Umbilical cord (tissue), 2 donors: ENCODE data around the gene GOLGA6L6. TPM values are rescaled to one million over a fixed set of nuclear protein-coding genes. Genes with fewer than 3 reads are reported as not detected.
"Not testable (repeated sequence)": the region's sequence is repeated elsewhere in the genome, so short reads cannot be mapped to it uniquely, and the experiment has no call there.

ENCODE experiments used
- DNase-seq: peaks from one replicate; pipeline ENCODE4 v3.0.0-alpha.2; 2015; ENCODE audit warnings: low spot score
- total RNA-seq: library from RNA; depleted of rRNA; stranded (reverse); fragments of >200 nt; gene quantifications from one replicate; pipeline ENCODE4 v1.2.3, GENCODE V29; 2014; ENCODE audit warnings: low replicate concordance; ENCODE audit not compliant: insufficient read depth

Gene GOLGA6L6, protein sequence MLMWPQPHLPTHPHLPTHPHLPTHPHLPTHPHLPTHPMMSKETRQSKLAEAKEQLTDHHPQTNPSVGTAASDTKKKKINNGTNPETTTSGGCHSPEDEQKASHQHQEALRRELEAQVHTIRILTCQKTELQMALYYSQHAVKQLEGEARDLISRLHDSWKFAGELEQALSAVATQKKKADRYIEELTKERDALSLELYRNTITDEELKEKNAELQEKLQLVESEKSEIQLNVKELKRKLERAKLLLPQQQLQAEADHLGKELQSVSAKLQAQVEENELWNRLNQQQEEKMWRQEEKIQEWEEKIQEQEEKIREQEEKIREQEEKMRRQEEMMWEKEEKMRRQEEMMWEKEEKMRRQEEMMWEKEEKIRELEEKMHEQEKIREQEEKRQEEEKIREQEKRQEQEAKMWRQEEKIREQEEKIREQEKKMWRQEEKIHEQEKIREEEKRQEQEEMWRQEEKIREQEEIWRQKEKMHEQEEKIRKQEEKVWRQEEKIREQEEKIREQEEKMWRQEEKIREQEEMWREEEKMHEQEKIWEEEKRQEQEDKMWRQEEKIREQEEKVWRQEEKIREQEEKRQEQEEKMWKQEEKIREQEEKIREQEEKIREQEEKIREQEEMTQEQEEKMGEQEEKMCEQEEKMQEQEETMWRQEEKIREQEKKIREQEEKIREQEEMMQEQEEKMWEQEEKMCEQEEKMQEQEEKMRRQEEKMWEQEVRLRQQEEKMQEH
- total RNA-seq, result not detected

DNA sequence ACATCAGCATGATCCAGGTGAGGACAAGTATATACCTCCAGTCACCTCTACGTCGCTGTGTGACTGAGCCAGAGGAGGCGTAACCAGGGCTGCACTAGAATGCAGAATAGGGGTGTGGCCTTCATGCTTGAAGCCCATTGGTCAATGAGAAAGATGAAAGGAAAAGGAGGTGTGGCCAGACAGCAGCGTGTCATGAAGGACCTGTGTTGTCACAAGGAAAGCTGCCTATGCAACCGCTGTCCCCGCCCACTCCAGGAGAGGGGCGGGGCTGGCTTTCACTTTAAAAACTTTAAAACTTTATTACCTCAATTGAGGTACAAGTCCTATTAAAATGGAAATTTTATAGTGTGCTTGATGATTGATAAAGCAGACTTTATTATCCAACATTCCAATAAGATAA, at the start of gene GOLGA6L6:
Gene GOLGA6L6 (minus strand): TSS at position 101 of the 400 bp plus-strand sequence. CDS start 91 bp downstream, at position 10.
- DNase-seq, result not testable (repeated sequence)

DNA sequence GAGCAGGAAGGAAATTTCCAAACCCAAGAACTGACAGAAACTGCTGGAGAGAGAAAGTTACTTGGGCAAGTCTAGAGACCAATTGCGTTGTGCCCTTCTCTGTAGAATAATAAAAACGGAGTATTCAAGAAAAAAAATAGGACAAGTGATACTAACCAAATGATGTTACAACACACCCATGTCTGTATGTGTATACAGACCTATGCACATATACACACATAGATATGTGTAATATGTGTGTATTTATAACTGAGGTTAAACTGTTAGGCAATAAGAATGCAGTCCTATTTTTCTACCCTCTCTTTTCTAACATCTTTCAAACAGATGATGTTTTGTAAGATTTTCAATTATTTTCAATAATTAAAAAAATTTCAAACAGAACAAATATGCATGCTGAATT, 48.5 kb upstream of the GOLGA6L6 start:
- not testable (repeated sequence) for DNase-seq

DNA sequence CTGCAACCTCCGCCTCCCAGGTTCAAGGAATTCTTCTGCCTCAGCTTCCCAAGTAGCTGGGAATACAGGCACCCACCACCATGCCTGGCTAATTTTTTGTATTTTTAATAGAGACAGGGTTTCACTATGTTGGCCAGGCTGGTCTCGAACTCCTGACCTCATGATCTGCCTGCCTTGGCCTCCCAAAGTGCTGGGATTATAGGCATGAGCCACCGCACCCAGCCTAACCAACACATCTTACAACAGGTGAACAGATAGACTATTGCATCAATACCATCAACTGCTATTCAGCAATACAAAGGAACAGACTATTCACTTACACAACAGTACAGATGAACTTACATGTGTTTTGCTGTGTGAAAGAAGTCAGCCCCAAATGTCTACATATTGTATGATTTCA, 45.2 kb upstream of the GOLGA6L6 start:
- DNase-seq, result not testable (repeated sequence)

DNA sequence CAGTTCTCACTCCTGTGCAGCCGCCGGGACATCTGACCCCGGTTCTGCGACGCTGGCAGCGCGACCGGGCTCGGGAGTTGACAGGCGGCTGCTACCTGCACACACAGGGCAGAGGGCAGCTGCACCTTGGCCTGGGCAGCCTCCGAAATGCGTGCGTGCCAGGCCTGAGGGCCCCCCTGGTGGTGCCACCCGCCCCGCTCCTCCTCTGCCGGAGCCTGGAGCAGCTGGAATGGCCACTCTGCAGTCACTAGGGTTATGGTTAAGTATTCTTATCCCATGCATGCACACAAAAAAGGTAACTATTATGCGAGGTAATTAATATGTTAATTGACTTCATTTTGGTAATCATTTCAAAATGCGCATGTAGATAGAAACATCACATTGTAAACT, 41.1 kb upstream of the GOLGA6L6 start:
- not testable (repeated sequence) for DNase-seq

DNA sequence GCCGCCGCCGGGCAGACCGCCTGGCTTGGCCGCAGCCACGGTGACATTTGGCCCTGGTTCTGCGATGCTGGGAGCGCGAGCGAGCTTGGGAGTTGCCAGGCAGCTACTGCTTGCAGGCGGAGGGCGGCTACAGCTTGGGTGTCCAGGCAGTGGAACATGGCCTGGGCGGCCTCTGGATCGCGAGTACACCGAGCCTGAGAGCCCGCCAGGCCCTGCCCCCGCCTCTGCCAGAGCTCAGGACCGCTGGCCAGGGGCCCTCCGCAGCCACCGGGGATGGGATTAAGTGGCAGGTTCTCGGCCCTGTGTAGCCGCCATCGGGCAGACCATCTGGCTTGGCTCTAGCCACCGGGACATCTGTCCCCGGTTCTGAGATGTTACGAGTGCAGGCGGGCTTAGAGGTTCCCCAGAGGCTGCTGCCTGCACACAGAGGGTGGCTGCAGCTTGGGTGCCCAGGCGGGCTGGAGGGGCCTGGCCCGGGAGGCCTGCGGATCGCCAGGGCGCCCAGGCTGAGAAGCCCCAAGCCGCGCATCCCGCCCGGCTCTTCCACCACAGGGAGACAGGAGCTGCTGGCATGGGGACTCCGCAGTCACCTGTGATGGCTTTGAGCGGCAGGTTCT, 40.6 kb upstream of the GOLGA6L6 start:
- not testable (repeated sequence) for DNase-seq

DNA sequence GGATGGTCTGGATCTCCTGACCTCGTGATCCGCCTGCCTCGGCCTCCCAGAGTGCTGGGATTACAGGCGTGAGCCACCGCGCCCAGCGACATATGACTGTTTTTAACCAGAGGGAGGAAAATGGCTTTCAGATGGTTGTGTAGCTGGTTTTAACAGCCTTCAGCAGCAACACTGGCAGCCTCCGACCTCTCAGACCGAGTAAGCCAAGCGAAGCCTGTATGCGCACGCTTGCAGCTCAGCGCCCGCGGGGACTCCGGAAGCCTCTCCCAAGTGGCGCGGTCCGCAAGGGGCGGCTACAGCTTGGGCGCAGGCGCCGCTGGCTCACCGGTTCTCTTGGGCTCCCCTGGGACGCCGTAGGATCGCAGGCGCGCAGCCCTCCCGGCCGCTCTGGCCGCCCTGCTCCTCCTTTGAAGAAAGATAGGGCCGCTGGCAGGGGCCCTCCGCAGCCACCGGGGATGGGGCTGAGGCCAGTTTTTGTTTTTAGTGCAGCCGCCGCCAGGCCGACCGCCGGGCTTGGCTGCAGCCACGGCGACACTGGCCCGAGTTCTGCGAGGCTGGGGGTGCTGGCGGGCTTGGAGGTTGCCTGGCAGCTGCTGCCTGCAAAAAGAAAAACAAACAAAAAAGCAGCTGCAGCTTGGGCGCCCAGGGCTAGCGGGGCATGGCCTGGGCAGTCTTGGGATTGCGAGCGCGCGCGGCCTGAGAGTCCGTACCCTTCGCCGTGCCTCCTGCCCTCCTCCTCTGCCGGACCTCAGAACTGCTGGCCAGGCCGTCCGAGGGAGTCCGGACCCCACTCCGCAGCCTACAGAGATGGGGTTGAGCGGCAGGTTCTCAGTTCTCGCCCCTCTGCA, 39.9 kb upstream of the GOLGA6L6 start:
- DNase-seq, result not testable (repeated sequence)

DNA sequence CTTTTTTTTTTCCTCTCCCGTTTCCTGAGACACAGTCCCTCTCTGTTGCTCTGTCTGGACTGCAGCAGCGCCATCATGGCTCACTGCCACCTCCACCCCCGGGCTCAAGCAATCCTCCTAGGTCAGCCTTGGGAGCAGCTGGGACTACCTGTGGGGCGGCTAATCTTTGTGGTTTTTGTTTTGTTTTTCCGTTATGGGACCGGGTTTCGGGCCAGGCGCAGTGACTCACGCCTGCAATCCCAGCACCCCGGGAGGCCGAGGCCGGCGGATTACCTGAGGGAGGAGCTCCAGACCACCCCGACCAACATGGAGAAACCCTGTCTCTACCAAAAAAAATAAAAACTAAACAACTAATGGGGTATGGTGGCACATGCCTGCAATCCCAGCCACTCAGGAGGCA, 38.1 kb upstream of the GOLGA6L6 start:
- not testable (repeated sequence) for DNase-seq

DNA sequence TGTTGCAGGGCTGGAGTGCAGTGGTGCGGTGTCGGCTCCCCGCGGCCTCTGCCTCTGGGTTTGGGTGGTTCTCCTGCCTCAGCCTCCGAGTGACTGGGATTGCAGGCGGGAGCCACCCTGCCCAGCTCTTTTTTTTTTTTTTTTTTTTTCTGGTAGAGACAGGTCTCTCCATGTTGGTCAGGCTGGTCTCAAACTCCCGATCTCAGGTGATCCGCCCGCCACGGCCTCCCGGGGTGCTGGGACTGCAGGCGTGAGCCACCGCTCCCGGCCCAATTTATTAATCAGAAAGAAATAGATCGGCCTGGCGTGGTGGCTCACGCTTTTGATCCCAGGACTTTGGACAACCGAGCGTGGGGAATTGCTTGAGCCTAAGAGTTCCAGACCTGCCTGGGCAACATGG, 9.7 kb upstream of the GOLGA6L6 start:
- not testable (repeated sequence) for DNase-seq

DNA sequence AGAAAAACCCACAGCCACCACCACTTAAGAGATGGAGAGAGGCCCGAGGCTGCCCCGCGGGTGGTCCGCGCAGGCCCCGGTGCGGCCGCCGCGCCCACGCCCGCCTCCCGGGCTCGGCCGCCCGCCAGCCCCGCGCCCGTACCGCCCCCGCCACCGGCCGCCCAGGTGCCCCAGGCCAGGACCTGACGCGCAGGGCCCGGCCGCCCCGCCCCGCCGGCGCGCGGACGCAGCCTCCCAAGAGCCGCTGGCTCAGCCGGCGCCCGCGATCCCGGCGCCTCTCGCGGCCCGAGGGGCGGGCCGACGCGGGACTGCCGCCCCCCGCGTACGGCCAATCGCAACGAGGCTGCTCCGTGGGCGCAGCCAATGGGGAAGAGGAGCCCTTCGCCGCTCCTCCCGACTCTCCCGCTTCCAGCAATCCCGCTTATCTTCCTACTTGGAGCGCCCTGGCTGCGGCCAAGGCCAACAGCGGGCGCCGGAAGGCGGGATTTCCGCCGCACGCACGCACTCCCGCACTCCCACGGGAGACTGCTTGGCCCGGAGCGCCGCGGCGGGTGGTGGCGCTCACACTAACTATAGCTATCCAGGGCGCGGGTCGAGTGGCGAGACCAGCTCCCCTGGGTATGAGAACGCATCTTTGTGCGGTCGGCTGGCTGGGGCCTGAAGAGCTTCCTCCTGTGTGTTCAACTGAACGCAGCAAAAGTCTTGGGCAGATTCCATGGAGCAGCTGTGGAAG, 35.5 kb downstream of the GOLGA6L6 start:
- DNase-seq, result not testable (repeated sequence)

DNA sequence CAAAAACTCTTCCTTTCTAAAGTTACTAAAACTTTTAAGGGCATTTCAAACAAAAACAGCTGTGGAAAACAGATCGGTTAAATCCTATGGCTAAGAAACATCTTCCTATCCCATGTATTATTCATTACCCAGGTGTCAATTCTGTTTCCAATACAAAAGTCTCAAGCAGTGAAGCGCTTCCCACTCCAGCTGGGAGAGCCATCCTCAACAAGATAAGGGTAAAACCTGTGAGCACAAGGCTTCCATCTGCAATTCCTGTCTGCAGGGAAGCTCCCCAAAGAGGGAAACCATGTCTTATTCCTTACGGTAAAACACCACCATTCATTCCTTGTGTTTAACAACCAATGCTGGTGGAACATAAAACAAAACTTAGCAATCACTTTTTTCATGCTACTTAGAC, 38.8 kb downstream of the GOLGA6L6 start:
- DNase-seq, result not testable (repeated sequence)

DNA sequence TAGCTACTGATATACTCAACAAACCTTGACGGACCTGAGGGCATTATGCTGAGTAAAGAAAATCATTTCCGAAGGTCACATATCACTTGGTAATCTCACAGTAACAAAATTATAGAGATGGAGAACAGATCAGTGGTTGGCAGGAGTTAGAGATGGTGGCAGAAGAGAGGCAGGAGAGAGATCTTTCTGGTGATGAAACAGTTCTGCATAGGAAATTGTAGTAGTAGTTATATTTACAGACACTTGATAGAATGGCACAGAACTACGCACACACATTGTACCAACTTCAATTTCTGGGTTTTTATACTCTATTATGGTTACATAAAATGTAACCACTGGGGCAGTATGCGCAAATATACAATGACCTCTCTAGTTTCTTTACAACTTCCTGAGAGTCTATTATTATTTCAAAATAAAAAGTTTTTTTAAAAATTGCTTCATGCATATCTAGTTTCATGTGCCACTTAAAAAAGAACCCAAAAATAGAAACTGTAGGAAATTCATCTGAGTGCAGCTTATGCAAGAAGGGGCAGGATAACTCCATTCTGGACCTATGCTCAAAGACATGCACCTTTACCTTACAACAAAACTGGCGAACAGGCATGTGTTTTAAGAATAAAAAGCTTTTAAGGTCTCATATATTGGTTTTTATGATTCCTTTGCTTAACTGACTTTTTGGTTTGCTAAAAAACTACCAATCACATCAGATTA, 39.9 kb downstream of the GOLGA6L6 start:
- not testable (repeated sequence) for DNase-seq

DNA sequence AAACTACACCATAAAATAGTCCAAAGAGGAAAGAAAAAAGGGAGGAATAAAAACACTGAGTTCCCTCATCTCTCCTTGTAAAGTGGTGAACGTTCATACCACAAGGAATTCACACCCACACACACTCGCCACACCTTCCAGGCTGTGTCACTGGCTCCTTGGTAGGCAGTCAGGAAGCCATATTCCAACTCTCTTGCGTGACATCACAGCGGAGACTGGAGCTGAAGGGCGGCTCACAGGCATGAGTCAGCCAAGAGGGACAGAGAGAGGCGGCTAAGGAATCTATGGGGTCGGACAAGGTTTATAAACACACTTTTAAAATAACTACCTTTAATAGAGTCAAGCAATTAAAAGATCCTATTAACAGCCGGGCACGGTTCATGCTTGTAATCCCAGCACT, 43.8 kb downstream of the GOLGA6L6 start:
- not testable (repeated sequence) for DNase-seq

DNA sequence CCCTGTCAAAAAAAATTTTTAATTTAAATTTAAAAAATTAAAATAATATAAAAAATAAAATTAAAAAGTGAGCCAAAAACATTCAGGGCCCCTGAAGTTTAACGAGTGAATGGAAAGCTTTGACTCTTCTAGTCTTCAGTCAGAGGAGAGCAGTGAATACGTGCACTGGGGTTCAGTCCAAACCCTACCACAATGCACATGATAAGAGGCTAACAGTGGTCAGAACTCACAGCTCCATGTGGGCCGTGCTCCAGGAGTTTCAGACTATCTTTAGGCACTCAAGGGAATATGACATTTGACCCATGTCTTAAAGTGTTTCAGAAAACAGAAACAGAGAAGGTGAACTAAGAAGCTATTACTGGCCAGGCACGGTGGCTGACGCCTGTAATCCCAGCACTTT, 48.6 kb downstream of the GOLGA6L6 start:
- not testable (repeated sequence) for DNase-seq

DNA sequence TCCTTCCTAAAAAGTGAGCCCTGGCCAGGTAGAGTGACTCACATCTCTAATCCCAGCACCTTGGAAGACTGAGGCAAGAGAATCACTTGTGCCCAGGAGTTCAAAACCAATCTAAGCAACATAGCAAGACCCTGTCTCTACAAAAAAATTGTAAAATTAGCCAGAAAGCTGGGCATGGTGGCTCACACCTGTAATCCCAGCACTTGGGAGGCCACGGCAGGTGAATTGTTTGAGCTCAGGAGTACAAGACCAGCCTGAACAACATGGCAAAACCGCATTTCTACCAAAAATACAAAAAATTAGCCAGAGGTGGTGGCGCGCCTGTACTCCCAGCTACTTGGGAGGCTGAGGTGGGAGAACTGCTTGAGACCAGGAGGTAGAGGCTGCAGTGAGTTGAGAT, 49.0 kb downstream of the GOLGA6L6 start:
- not testable (repeated sequence) for DNase-seq

DNA sequence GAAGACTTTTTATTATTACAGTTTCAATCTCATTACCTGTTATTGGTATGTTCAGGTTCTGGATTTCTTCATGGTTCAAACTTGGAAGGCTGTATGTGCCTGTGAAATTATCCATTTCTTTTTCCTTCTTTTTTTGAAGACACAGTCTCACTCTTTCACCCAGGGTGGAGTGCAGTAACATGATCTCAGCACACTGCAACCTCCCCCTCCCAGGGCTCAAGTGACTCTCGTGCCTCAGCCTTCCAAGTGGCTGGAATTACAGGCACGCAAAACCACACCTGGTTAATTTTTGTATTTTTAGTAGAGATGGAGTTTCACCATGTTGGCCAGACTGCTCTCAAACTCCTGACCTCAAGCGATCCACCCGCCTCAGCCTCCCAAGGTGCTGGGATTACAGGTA, 52.3 kb downstream of the GOLGA6L6 start:
- not testable (repeated sequence) for DNase-seq
